CD4-positive, alpha-beta T cell (primary cell): ENCODE data around the gene RARA. TPM values are rescaled to one million over a fixed set of nuclear protein-coding genes. Genes with fewer than 3 reads are reported as not detected.
A peak's percentile ranks its signal among the peaks of the same experiment; 100 is the strongest.

Source experiments
- ATAC-seq: fragments of 200-7000 bp; cut with Tn5 transposase; one replicate; pipeline ENCODE4 v1.10.0; 2022; ENCODE audit warnings: mild to moderate bottlenecking; ENCODE audit not compliant: poor library complexity
- CTCF ChIA-PET: fragments of 350-600 bp; sonication (Branson Sonifier 250); formaldehyde crosslinking; loops from one replicate; lab custom pipeline; 2021; ENCODE audit warnings: antibody characterized with exemption, inconsistent platforms; lab: Charles Lee
- POLR2A ChIA-PET: fragments of 350-600 bp; sonication (Branson Sonifier 250); formaldehyde crosslinking; loops from one replicate; lab custom pipeline; 2021; ENCODE audit warnings: antibody characterized with exemption, inconsistent platforms; lab: Charles Lee
- DNase-seq, 14 experiments: peaks; one replicate each; pipeline ENCODE4 v3.0.0-alpha.2; 2013 to 2020; ENCODE audit warnings: mixed read lengths in 2 of 14
- H3K27ac ChIP-seq, 2 donors: one replicate each; pipeline versions ENCODE4 v1.5.1 to v1.7.0; 2013; ENCODE audit warnings: low read length in 2 of 2, low read depth in 1 of 2, mild to moderate bottlenecking in 1 of 2
- H3K27me3 ChIP-seq, 2 experiments: 1 replicate in 1 of 2; 2 replicates in 1 of 2; pipeline versions ENCODE4 v1.6.1 to v1.7.0; 2013; ENCODE audit warnings: low read length in 2 of 2, control low read depth in 1 of 2, mild to moderate bottlenecking in 1 of 2, moderate library complexity in 1 of 2; ENCODE audit not compliant: insufficient read depth in 2 of 2, control insufficient read depth in 1 of 2
- H3K36me3 ChIP-seq: one replicate; pipeline ENCODE4 v1.6.1; 2013; ENCODE audit warnings: low read length, control low read depth; ENCODE audit not compliant: insufficient read depth
- H3K4me1 ChIP-seq: one replicate; pipeline ENCODE4 v1.6.1; 2013; ENCODE audit warnings: low read length, control low read depth; ENCODE audit not compliant: insufficient read depth
- H3K4me3 ChIP-seq: one replicate; pipeline ENCODE4 v1.5.1; 2013; ENCODE audit warnings: mild to moderate bottlenecking, low read length, moderate library complexity
- H3K9me3 ChIP-seq, 2 experiments: 1 replicate in 1 of 2; 2 replicates in 1 of 2; pipeline versions ENCODE4 v1.6.1 to v1.7.0; 2013; ENCODE audit warnings: low read length in 2 of 2, mild to moderate bottlenecking in 2 of 2, control low read depth in 1 of 2, moderate library complexity in 1 of 2; ENCODE audit not compliant: control insufficient read depth in 1 of 2, insufficient read depth in 1 of 2
- H3K27ac Mint-ChIP-seq: one replicate; pipeline ENCODE4 v1.8.0; 2020; ENCODE audit warnings: mixed read lengths
- H3K27me3 Mint-ChIP-seq: one replicate; pipeline ENCODE4 v1.8.0; 2021; ENCODE audit warnings: mixed read lengths
- H3K36me3 Mint-ChIP-seq: one replicate; pipeline ENCODE4 v1.8.0; 2021; ENCODE audit warnings: low read depth, mixed read lengths
- H3K4me1 Mint-ChIP-seq: one replicate; pipeline ENCODE4 v1.8.0; 2021; ENCODE audit warnings: low read depth, mixed read lengths
- H3K4me3 Mint-ChIP-seq: one replicate; pipeline ENCODE4 v1.8.0; 2020; ENCODE audit warnings: mild to moderate bottlenecking, mixed read lengths
- H3K9me3 Mint-ChIP-seq: one replicate; pipeline ENCODE4 v1.8.0; 2020; ENCODE audit warnings: mixed read lengths
- CTCF ChIP-seq: fragments of 200-600 bp; IDR thresholded peaks from one replicate; pipeline ENCODE4 v1.8.0; 2022; ENCODE audit warnings: antibody characterized with exemption, mild to moderate bottlenecking
- intact Hi-C, 2 experiments: fragments of 100-400 bp; cut with DNase I in 1 of 2; cut with micrococcal nuclease in 1 of 2; formaldehyde crosslinking; loops; one replicate each; pipeline versions ENCODE4 v1.15.1 to v1.9.0; 2023 to 2025; cut with DNase I, micrococcal nuclease
- total RNA-seq, 174 experiments: library from RNA in 2 of 174; stranded (reverse) in 2 of 174; gene quantifications; one replicate each; pipeline ENCODE4 v1.2.3 and lab custom pipeline; 2021 to 2026

RARA gene
- total RNA-seq, 2 experiments from 2014 or later: 114 to 115 TPM

- H3K9me3 ChIP-seq: no peaks in the 10 kb centered on the region
- TF ChIP-seq CTCF: no peak
- ChIA-PET POLR2A (no interaction called here), CTCF (interaction anchor here (0.7 kb wide), 1 partner anchor 14 kb away, joined by 3 read pairs; no protein-coding TSS in a partner anchor)
- H3K4me1 ChIP-seq: peaks cover 27% of the 10 kb centered on the region
- Mint-ChIP-seq H3K9me3 (no peaks in the 10 kb centered on the region), H3K4me3 (no peak overlapping the region), H3K27me3 (no peaks in the 10 kb centered on the region), H3K4me1 (peaks cover 32% of the 10 kb centered on the region), H3K36me3 (peaks cover 23% of the 10 kb centered on the region), H3K27ac (no peak overlapping the region)
- no peak overlapping the region for H3K4me3 ChIP-seq
- H3K27ac ChIP-seq: no peak overlapping the region
- ATAC-seq: no peak
- peaks cover 4% of the 10 kb centered on the region for H3K36me3 ChIP-seq
- no peak for DNase-seq
- intact Hi-C loops: loop anchor here in 1 of 2 experiments (5.0 kb wide), 1 partner anchor 131 kb away; the partner anchor contains the start of gene TOP2A
- no peaks in the 10 kb centered on the region for H3K27me3 ChIP-seq
Measured at GRCh38 chr17:40286473-40286872, 22.5 kb upstream of the RARA start.

GRCh38 chr17:40287159-40287493, 21.9 kb upstream of the RARA start:
- Mint-ChIP-seq H3K27ac (peak overlapping the region; percentile 60), H3K36me3 (peaks cover 17% of the 10 kb centered on the region), H3K27me3 (no peaks in the 10 kb centered on the region), H3K4me3 (peak overlapping the region; percentile 95), H3K9me3 (no peaks in the 10 kb centered on the region), H3K4me1 (peaks cover 32% of the 10 kb centered on the region)
- TF ChIP-seq CTCF: no peak
- H3K27me3 ChIP-seq: no peaks in the 10 kb centered on the region
- DNase-seq (no peak), ATAC-seq (no peak)
- no peak overlapping the region for H3K27ac ChIP-seq
- intact Hi-C loops: loop anchor here (1.0 to 5.0 kb wide), 5 partner anchors 30 to 130 kb away; partner anchors contain the start of genes TOP2A (in 1 of the 2) and WIPF2 (in 1 of the 2)
- H3K4me3 ChIP-seq: no peak overlapping the region
- no peaks in the 10 kb centered on the region for H3K36me3 ChIP-seq
- H3K9me3 ChIP-seq: no peaks in the 10 kb centered on the region
- ChIA-PET POLR2A (no interaction called here), CTCF (no interaction called here)
- H3K4me1 ChIP-seq: peaks cover 27% of the 10 kb centered on the region

- peak within 1 kb of the TSS; percentile 60 for H3K27ac Mint-ChIP-seq
- Histone ChIP-seq H3K4me3 (peak within 1 kb of the TSS; percentile 88), H3K27me3 (no peaks in the 10 kb centered on the region), H3K27ac (no peak within 1 kb of the TSS), H3K36me3 (no peaks in the 10 kb centered on the region), H3K9me3 (no peaks in the 10 kb centered on the region), H3K4me1 (peaks cover 24% of the 10 kb centered on the region)
- CTCF ChIA-PET: interaction anchor here (0.6 to 1.1 kb wide), 2 partner anchors 67 to 150 kb away, joined by 3 read pairs; no protein-coding TSS in a partner anchor
- H3K4me1 Mint-ChIP-seq: peaks cover 32% of the 10 kb centered on the region
- intact Hi-C loops: loop anchor here (1.0 to 5.0 kb wide), 5 partner anchors 30 to 130 kb away; partner anchors contain the start of genes TOP2A (in 1 of the 2) and WIPF2 (in 1 of the 2)
- no peaks in the 10 kb centered on the region for H3K9me3 Mint-ChIP-seq
- POLR2A ChIA-PET: interaction anchor here (0.8 to 1.2 kb wide), 3 partner anchors 35 to 190 kb away, joined by 3 to 7 read pairs (median 3); partner anchors contain the start of gene WIPF2
- no peak for TF ChIP-seq CTCF
- peaks cover 11% of the 10 kb centered on the region for H3K36me3 Mint-ChIP-seq
- H3K4me3 Mint-ChIP-seq: peak within 1 kb of the TSS; percentile 95
- peak; percentile 94 to 100 (median 97) for DNase-seq
- H3K27me3 Mint-ChIP-seq: no peaks in the 10 kb centered on the region
- peak; percentile 92 for ATAC-seq
Measured at GRCh38 chr17:40287494-40288369, 21.2 kb upstream of the RARA start, which contains the start of gene CDC6. Gene CDC6 (plus strand): TSS chr17:40287879. CDS start chr17:40289421, 1,542 bp downstream.
